LNCaP clone FGC (cell line): ENCODE measurements around the gene FGF21.
"Not testable (repeated sequence)": the region's sequence is repeated elsewhere in the genome, so short reads cannot be mapped to it uniquely, and the experiment has no call there.

Experiments
- DNase-seq: peaks from one replicate; pipeline ENCODE4 v3.0.0-alpha.2; 2011; ENCODE audit warnings: low read depth
- H3K4me3 ChIP-seq: 2 replicates; pipeline ENCODE4 v1.5.1; 2011; ENCODE audit warnings: mild to moderate bottlenecking, low read depth, low read length, control low read depth
- TF ChIP-seq, protein P1 (sequence below): IDR thresholded peaks from 2 replicates; pipeline ENCODE4 v1.5.1; 2012; ENCODE audit warnings: mild to moderate bottlenecking; ENCODE audit not compliant: control insufficient read depth, insufficient read depth; ENCODE audit errors: extremely low read depth

The FGF21 gene

DNA sequence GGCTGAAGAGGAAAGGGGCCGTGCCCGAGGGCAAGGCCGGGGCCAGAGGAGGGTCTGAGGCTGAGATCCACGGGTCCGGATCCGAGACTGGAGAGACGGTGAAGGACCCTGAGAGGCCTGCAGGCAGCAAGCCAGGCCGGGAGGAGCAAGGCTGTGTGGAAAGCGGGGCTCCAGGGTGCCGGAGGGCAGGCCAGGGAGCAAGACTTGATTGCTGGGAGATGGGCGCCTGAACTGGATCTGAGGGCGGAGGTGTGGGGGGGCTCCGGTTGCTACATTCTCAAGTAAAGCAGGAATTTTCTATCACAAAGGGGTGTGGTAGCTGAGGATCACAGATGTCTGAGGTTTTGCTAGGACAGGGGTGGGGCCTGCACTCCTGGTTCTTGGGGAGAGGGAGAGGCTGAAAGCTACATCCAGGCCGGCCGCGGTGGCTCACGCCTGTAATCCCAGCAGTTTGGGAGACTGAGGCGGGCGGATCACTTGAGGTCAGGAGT, 39.6 kb upstream of the FGF21 start:
- DNase-seq, result no peak
- H3K4me3 ChIP-seq, result no peak overlapping the region
- TF ChIP-seq, protein P1, sequence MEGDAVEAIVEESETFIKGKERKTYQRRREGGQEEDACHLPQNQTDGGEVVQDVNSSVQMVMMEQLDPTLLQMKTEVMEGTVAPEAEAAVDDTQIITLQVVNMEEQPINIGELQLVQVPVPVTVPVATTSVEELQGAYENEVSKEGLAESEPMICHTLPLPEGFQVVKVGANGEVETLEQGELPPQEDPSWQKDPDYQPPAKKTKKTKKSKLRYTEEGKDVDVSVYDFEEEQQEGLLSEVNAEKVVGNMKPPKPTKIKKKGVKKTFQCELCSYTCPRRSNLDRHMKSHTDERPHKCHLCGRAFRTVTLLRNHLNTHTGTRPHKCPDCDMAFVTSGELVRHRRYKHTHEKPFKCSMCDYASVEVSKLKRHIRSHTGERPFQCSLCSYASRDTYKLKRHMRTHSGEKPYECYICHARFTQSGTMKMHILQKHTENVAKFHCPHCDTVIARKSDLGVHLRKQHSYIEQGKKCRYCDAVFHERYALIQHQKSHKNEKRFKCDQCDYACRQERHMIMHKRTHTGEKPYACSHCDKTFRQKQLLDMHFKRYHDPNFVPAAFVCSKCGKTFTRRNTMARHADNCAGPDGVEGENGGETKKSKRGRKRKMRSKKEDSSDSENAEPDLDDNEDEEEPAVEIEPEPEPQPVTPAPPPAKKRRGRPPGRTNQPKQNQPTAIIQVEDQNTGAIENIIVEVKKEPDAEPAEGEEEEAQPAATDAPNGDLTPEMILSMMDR, result no peak

DNA sequence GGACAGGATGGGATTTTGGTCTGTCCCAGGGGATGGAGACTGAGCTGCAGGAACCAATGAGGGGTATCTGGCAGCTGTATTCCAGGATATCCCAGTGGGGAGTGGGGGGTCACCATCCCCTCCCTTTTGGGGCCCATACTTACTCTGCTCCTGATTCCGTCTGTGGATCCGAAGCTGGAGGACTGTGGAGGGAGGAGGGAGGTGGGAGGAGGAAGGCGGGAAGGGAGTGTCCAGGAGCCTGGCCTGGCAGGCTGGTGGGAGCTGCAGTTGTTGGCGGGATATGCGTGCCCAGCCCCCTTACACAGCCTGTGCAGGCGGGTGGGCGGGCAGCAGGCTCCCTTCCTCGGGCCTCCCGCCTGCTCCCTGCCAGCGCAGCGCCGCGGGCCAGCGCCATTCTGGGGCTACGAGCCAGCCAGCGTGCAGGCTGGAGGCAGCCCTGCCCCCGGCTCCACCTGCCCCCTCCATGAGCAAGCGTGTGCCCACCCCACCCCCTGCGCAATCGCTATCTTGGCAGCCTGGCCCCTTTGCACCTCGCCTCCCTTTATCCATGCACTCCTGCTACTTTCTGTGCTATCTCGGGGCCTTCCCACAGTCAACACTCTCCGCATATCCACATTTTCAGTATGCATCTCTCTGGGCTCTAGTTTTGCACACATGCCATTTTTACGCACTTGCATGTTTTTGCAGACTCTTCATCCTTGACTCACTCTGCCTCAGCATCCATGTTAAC, 38.6 kb upstream of the FGF21 start:
- DNase-seq, result no peak
- TF ChIP-seq, protein P1, result no peak
- no peak overlapping the region for H3K4me3 ChIP-seq

DNA sequence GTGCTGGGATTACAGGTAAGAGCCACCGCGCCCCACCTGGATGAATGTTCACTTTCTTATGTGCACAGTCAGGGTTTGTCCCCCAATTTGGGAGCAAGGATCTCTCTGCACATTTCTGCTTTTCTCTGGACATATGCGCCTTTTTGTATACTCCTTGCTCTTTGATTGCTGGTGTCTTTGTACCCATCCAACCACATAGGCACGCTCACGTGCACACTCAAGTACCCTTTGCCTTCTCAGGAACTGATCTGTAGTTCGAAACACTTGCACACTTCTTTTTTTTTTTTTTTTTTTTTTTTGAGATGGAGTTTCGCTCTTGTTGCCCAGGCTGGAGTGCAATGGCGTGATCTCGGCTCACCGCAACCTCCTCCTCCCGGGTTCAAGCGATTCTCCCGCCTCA, 37.2 kb upstream of the FGF21 start:
- not testable (repeated sequence) for H3K4me3 ChIP-seq, DNase-seq

DNA sequence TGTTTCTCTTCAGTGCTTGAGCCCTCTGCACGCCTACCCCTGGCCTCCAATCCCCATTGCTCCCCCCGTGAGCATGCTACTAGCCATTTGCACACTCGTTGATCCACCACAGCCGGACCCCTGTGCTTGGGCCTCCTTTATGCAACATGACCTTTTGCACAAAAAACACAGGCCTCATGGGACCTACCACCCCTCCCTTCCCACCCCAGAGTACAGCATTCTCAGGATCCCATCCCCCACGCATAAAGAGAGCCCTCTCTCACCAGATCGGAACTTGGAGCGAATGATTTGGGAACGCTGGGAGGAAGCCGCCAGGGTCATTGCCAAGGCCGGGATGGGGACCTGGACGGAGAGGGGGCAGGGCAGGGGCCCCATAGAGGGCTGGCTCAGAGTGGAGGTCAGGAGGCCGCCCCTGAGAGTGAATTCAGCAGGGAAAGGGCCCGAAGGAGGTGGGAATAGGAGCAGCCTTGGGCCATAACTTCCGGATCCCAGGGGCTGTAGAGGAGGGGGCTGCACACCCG, 36.6 kb upstream of the FGF21 start:
- no peak overlapping the region for H3K4me3 ChIP-seq
- TF ChIP-seq, protein P1, result no peak
- DNase-seq, result no peak

DNA sequence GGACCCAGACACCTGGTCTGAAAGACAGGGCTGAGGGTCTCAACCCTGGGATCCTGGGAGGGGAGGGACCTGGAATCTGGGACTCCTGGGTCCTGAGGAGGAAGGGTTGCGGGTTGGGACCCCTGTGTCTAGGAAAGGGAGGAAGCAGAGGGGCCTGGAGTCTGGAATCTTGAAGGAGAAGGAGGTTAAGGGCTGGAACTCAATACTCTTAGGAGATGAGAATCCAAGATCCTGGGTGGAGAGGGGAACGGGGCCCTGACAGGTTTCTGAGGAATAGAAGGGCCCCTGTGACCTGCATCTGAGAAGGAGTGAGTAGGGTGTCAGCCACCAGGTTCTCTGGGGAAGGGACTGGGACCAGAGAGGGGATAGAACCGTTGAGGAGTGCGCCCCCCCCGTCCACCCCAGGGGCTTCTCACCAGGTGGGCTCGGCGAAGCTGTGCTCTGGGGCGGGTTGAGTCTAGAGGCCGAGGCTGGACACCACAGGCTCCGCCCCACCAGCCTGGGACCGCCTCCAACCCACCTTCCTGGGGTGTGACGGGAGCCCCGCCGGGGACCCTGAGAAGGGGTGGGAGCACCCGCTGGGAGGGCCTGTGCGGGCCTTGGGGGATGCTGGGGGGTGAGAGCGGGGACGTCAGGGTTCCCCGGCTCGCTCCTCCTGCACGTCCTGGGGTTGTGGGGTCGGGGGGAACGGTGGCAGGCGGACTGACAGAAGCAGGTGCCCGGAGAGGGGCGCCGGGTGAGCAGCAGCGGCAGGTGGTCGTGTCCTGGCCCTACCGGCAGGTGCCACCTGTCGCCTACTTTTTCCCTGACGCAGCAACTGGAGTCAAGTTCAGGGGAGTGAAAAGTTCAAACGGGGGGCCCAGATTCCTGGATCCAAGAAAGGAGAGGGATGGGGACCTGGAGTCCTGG, 35.8 kb upstream of the FGF21 start, which contains the start of gene MAMSTR:
TSS of gene MAMSTR (minus strand) at position 463 of the 909 bp plus-strand sequence. CDS start 694 bp downstream, outside the sequence.
- peak within 1 kb of the TSS; percentile 57 for H3K4me3 ChIP-seq
- DNase-seq, result no peak
- TF ChIP-seq, protein P1, result no peak

DNA sequence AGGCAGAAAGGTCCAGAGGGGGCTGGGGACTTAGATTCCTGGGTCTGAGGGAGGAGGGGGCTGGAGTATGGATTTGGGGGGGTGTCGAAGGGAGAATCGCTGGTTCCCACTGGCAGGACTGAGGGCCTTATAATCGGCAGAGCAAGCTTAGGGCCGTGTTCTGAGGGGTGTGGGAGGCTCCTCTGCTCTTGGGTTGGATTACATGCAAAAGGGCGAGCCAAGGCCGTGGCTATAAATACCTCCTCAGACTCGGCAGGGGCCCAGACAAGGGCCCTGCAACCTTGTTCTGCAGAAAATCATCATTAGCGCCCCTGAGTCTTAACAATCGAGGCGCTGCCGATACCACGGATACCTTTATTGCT, 35.1 kb upstream of the FGF21 start:
- TF ChIP-seq, protein P1, result no peak
- no peak for DNase-seq
- H3K4me3 ChIP-seq, result no peak overlapping the region; the same call in 1 of the 2 replicates
